ENCODE measurements around the gene LRRC9.
"Not testable (repeated sequence)": the region's sequence is repeated elsewhere in the genome, so short reads cannot be mapped to it uniquely, and the experiment has no call there.

Gene LRRC9

GRCh38 chr14:60079723-60080122 is 159.8 kb downstream of the LRRC9 start:
- DNase-seq, result no peak

- no peak for DNase-seq
Measured at GRCh38 chr14:60085085-60085484, 165.1 kb downstream of the LRRC9 start.

GRCh38 chr14:60085693-60086092 is 165.7 kb downstream of the LRRC9 start:
- no peak for DNase-seq

DNA sequence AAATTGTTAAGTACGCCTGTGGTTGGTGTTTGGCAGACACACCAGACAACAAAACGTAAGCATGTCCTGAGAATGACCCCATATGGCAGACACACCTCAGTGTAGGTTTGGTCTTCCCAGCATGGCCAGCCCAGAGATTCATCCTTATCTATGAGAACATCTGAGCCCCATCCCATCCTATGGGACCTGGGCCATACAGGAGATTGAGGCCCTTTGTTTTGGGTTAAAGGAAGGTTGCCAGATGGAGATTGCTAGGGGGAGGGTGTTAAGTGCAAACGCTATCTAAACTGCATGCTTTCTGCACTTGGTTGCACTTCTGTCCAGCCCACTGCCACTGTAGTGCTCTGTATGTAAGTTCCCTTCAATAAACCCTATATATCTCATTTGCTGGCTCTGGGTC is 167.7 kb downstream of the LRRC9 start:
- DNase-seq, result no peak

DNA sequence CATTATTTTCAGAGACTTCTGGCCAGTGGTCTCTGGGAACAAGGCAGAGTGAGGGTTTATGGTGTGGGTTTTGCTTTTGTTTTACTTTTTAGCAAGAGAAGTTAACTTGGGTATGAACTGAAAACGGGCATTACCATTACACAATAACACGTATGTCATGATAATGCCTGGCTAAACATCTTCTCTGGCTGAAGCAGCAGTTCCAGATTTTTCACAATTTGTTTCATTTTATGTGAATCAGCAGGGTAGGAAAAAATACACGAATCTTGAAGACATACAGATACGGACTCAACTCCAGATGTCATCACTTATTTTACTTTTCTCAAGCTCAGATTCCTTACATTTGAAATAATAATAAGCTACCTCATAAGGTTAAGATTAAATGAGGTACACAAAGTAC is 169.3 kb downstream of the LRRC9 start:
- DNase-seq, result no peak

DNA sequence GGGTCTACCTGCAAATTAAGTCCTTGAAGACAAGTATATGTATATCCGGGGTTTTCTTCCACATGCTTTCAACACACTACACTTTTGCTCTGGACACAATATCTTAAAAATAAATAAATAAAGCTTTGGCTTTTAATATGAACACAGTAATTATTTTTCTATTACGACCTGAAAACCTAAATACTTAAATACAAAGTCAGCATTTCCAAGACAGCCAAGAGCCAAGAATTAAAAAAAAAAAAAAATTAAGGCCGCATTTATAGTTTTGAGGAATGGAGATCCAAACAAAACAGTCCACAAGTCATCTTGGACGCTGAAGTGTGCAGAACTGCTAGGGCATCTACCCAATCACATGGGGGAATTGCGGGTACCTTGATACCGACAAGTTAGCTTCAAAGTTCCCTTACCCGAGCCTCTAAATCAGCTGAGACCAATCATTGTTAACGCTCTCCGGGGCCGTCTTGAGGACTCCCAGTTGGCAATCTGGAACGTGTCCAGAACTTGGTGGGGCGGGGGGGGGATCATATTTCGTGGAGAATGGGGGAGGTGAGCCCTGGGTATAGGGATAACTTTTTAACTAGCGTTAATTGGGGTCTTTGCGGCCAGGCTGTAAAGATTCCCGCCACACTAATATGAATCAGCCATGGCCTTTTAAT is 171.0 kb downstream of the LRRC9 start:
- DNase-seq, result peak; percentile 14 to 36

- peak; percentile 97 to 98 for DNase-seq
Measured at GRCh38 chr14:60091550-60092525, 171.9 kb downstream of the LRRC9 start, which contains the start of gene PCNX4. Gene PCNX4 (plus strand): TSS chr14:60091923. CDS start chr14:60107639, 15,716 bp downstream.

DNA sequence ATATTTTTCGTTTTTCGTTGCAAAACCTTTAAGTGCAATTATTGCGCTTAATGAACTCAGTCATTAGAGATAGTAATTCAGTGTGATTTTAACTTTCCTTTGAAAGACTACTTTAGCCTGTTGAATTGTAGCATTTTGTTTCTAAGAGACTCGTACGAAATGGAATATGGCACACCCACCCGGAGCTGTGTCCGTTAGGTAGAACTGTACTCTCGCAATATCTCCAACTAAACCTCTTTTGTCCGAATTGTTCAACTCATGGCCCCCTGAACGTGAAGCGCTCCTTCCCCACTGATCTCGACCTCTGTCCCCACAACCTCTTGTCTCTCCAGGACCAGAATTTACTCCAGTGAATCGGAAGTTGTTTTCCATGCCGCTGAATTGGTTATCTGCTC is 172.6 kb downstream of the LRRC9 start:
- DNase-seq, result no peak

DNA sequence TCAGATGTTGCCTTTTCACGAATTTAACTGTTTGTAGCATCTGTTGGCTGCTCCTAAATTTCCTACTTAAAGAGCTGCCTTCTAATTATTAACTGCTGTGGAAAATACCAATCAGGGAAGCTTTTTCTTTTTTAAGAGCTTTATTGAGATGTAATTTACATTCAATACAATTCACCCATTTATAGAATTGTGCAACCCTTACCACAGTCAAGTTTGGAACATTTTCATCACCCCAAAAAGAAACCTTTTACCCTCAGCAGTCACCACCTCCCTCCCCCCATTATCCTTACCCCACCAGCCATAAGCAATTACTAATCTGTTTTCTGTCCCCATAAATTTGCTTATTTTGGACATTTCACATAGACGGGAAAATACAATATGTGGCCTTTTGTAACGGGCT is 173.1 kb downstream of the LRRC9 start:
- no peak for DNase-seq

GRCh38 chr14:60093606-60094005 is 173.7 kb downstream of the LRRC9 start:
- no peak for DNase-seq

DNA sequence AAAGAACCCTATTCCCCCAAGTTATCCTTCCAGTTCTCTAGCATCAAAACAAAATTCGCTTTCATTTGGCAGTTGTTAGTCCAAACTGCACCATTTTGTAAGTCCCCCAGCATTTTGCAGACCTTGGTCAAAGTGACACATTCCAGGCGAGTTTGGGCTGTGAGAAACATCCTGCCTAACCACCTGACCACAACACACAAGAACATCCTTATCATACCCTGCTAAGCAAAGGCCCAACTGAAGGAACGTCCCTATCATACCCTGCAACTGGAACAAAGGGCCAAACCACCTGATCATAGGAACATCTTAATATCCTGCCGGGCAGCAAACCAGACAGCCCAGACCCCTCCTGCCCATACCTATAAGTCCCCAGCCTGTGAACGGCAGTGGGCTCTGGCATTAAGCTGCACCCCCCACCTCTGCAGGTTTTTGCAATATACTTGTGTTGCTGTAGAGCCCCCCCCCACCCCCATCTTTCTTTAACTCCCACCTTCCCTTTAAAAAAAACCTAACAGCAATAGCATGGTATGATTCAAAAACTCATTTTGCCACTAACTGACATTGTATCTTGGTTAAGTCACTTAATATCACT is 174.5 kb downstream of the LRRC9 start:
- DNase-seq, result no peak

GRCh38 chr14:60095231-60095630 is 175.3 kb downstream of the LRRC9 start:
- DNase-seq, result no peak

- peak in 1 of 2 experiments; percentile 6 for DNase-seq
Measured at GRCh38 chr14:60095781-60096450, 176.0 kb downstream of the LRRC9 start.

GRCh38 chr14:60097974-60098373 is 178.0 kb downstream of the LRRC9 start:
- DNase-seq, result no peak

DNA sequence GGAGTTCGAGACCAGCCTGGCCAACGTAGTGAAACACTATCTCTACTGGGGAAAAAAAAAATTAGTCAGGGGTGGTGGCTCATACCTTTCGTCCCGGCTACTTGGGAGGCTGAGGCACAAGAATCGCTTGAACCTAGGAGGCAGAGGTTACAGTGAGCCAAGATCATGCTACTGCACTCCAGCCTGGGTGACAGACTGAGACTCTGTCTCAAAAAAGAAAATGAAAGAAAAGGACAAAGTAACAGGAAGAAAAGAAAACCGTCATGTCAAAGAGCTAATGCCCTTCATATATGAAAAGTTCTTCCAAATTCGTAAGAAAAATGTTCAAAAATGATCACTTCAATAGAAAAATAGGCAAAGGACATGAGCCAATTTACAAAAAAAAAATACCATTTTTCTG is 179.9 kb downstream of the LRRC9 start:
- DNase-seq, result not testable (repeated sequence)

GRCh38 chr14:60101786-60102185 is 181.8 kb downstream of the LRRC9 start:
- DNase-seq, result no peak

DNA sequence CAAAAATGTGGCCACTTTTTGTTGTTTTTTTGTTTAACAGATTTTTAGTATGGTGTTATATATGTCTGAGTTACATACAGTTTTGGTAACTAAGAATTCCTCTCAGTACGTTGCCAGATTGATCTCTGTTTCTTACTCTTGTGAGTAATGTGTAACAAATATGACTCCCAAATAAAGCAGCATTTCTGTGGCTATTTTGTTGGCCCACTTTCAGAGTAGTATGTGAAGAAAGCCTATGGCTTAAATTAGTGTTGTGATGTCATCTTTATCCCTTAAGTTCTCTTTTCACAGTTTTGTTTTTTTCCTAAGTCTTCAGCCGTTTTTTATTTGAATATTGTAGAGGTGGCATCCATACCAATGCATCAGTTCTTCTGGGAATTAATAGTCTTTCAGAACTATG is 182.4 kb downstream of the LRRC9 start:
- DNase-seq, result no peak

DNA sequence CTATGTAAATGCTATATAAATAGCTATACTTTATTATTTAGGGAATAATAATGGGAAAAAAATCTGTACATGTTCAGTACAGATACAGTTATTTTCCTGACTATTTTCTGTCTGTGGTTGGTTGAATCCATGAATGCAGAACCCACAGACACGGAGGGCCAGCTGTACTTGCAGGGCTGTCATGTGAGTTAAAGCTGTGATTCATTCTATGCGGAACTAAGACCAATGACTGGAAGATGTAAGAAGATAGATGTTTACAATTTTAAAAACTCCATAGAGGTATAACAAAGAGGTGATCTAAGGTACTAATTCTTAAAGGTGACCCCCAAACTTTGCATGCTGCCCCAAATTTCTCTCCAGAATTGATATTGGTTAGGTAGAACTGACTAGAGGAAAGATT is 186.4 kb downstream of the LRRC9 start:
- DNase-seq, result no peak

GRCh38 chr14:60107477-60107876 is 187.5 kb downstream of the LRRC9 start:
- no peak for DNase-seq

DNA sequence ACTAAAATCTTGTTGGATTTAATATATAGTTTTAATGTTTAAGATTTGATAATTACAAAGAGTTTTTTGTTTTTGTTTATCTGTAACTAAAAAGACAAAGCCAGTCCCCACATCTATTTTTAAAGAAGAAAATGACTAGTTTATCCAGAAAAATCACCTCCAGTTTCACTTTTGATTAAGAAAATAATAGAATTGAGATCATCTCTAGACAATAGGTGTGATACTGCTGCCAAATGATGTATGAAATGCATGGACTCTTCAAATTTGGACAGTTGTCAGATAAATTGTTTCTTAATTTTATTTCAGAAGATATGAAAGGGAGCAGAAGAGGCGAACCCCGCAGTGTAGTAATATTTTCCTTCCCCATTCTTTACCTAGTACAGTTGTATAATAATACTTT is 191.8 kb downstream of the LRRC9 start:
- DNase-seq, result no peak
